Measurements from ENCODE around the gene ARMC8.

GRCh38 chr3:138173769-138174420, 13.2 kb upstream of the ARMC8 start:
- TF ChIP-seq CTCF (IDR thresholded peaks at IDR 0.05): no peak
- TF ChIP-seq POLR2A (IDR thresholded peaks at IDR 0.05): no peak

Measured in lower leg skin (tissue), 3 donors.